Peyer's patch (tissue), 4 donors: Measurements from ENCODE around the gene NPTX1. TPM values are rescaled to one million over a fixed set of nuclear protein-coding genes. Genes with fewer than 3 reads are reported as not detected.

Experiments used
- DNase-seq, 3 donors: peaks; one replicate each; pipeline ENCODE4 v3.0.0-alpha.2; 2017 to 2019
- H3K27ac ChIP-seq, 4 donors: fragments of 200-600 bp; sonication (generic); one replicate each; pipeline ENCODE4 v1.5.1; 2016 to 2019
- H3K27me3 ChIP-seq, 2 donors: fragments of 200-600 bp; sonication (generic); one replicate each; pipeline ENCODE4 v1.5.1; 2019
- H3K36me3 ChIP-seq, 3 donors: fragments of 200-600 bp; sonication (generic); one replicate each; pipeline ENCODE4 v1.5.1; 2016 to 2019
- H3K4me1 ChIP-seq, 4 donors: fragments of 200-600 bp; sonication (generic); one replicate each; pipeline ENCODE4 v1.5.1; 2016 to 2019
- H3K4me3 ChIP-seq, 4 donors: fragments of 200-600 bp; sonication (generic); 1 replicate in 3 of 4; 2 replicates in 1 of 4; pipeline ENCODE4 v1.5.1; 2016 to 2019; ENCODE audit warnings: mild to moderate bottlenecking in 1 of 4
- H3K9me3 ChIP-seq, 4 donors: fragments of 200-600 bp; sonication (generic); one replicate each; pipeline ENCODE4 v1.5.1; 2016 to 2019; ENCODE audit warnings: mild to moderate bottlenecking in 1 of 4
- POLR2A ChIP-seq, 2 donors: fragments of 450-650 bp; IDR thresholded peaks; one replicate each; pipeline ENCODE4 v1.5.1; 2017; ENCODE audit warnings: antibody characterized with exemption in 2 of 2, mild to moderate bottlenecking in 2 of 2, moderate library complexity in 2 of 2
- total RNA-seq, 4 donors: library from RNA; depleted of rRNA; stranded (reverse); fragments of >200 nt; gene quantifications; one replicate each; pipeline ENCODE4 v1.1.0, GENCODE V29; 2016
- TF ChIP-seq, protein P1 (sequence below), 6 experiments: fragments of 450-650 bp in 4 of 6; fragments of 200-600 bp in 2 of 6; sonication (generic) in 1 of 6; IDR thresholded peaks; one replicate each; pipeline ENCODE4 v1.5.1; 2017 to 2019; ENCODE audit warnings: antibody characterized with exemption in 6 of 6, mild to moderate bottlenecking in 3 of 6, moderate library complexity in 1 of 6

NPTX1 gene
- total RNA-seq, 4 donors from 2014 or later: 0.80 to 1.8 TPM; not detected in 2

DNA sequence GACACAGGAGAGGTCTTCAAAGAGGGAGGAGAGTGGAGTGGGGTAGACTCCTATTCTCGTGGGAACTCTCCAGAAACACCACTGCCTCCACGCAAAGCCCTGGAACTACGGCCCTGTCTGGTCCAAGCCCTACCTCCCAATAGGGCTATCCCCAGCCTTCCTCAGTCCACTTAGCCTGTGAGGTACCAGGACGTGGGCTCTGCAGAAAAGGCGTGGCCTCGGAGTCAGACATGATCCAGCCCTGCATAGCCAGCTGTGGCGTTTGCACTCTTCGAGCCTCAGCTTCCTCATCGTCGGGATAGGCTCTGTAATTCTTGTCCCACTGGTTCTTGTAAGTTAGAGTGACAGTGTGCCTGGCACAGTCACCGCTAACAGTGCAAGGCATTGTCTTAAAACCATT lies 47.6 kb downstream of the NPTX1 start:
- DNase-seq: peak in 1 of 3 donors; percentile 39
- Histone ChIP-seq H3K4me1 (peaks cover 0 to 10% (median 0%) of the 10 kb centered on the region in 4 donors), H3K27ac (no peak overlapping the region), H3K36me3 (no peaks in the 10 kb centered on the region), H3K27me3 (no peaks in the 10 kb centered on the region), H3K4me3 (no peak overlapping the region), H3K9me3 (no peaks in the 10 kb centered on the region)
- TF ChIP-seq, protein P1, sequence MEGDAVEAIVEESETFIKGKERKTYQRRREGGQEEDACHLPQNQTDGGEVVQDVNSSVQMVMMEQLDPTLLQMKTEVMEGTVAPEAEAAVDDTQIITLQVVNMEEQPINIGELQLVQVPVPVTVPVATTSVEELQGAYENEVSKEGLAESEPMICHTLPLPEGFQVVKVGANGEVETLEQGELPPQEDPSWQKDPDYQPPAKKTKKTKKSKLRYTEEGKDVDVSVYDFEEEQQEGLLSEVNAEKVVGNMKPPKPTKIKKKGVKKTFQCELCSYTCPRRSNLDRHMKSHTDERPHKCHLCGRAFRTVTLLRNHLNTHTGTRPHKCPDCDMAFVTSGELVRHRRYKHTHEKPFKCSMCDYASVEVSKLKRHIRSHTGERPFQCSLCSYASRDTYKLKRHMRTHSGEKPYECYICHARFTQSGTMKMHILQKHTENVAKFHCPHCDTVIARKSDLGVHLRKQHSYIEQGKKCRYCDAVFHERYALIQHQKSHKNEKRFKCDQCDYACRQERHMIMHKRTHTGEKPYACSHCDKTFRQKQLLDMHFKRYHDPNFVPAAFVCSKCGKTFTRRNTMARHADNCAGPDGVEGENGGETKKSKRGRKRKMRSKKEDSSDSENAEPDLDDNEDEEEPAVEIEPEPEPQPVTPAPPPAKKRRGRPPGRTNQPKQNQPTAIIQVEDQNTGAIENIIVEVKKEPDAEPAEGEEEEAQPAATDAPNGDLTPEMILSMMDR (IDR thresholded peaks at IDR 0.05): no peak
- no peak for TF ChIP-seq POLR2A (IDR thresholded peaks at IDR 0.05)

DNA sequence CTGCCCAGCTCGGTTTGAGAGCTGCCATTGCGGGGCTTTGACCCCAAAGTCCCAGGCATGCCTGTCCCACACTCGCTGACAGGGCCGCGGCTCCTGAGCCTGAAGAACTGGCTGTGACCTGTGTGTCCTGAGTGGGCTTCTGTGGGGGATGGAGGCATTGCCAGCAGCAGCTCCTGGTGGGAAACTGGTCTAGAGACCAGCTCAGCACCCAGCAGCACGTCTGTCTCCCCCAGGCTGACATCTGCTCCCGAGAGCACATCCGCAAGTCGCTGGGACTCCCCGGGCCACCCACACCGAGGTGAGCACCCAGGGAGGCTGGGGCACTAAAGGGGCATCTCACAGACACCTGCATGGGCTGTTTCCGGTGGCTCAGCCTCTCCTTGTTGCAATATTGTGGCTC lies 48.0 kb downstream of the NPTX1 start:
- Histone ChIP-seq H3K4me3 (no peak overlapping the region), H3K27me3 (no peaks in the 10 kb centered on the region), H3K27ac (no peak overlapping the region), H3K9me3 (no peaks in the 10 kb centered on the region), H3K4me1 (peaks cover 0 to 10% (median 0%) of the 10 kb centered on the region in 4 donors), H3K36me3 (no peaks in the 10 kb centered on the region)
- no peak for TF ChIP-seq POLR2A (IDR thresholded peaks at IDR 0.05)
- TF ChIP-seq, protein P1 (IDR thresholded peaks at IDR 0.05): no peak
- DNase-seq: peak in 1 of 3 donors; percentile 46

DNA sequence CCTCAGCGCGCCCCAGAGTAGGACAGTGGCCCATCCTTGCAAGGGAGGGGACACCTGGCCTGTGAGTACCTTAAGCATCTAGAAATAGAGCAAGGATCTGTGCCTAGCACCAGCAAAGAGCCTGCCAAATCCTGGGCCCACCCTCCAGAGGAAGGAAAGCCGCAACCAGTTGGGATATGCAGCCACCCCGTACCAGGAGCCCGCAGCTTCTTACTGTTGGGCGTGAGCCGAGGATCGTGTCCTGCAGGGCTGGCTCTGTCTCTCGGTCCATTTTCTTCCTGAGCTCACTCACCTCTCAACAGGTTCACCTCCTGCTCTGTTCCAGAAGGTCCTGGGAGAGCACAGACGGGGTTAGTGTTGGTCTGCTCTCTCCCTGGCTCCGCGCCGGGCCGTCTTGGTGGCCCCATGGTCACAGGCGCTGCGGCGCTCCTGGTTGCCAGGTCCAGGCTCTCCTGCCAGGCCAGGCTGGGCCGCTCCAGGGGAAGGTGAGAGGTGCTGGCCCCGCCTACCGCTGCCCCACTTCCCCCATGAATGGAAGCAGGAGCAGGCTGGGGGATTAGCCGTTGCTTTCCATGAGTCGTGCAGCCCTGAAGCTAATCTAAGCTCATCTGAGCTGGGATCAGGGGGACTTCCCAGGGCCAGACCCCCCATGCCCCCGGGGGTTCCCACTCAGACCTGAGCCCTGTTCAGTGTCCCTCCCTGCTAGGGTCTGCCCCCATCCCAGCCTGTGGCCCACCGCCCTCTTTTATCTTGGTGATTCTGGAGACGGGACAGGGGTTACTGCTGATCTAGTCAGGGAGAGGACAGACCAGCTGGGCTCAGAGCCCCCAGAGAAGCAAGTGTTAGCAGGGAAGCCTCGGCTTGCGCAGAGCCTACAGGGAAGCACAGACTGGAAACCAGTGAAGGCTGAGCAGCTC lies 48.8 kb downstream of the NPTX1 start:
- no peak overlapping the region for H3K4me3 ChIP-seq
- DNase-seq: peak in 1 of 3 donors; percentile 27
- H3K36me3 ChIP-seq: no peaks in the 10 kb centered on the region
- no peaks in the 10 kb centered on the region for H3K27me3 ChIP-seq
- TF ChIP-seq, protein P1 (IDR thresholded peaks at IDR 0.05): no peak
- no peak for TF ChIP-seq POLR2A (IDR thresholded peaks at IDR 0.05)
- no peak overlapping the region for H3K27ac ChIP-seq
- H3K9me3 ChIP-seq: no peaks in the 10 kb centered on the region
- H3K4me1 ChIP-seq: peaks cover 0 to 10% (median 0%) of the 10 kb centered on the region in 4 donors

DNA sequence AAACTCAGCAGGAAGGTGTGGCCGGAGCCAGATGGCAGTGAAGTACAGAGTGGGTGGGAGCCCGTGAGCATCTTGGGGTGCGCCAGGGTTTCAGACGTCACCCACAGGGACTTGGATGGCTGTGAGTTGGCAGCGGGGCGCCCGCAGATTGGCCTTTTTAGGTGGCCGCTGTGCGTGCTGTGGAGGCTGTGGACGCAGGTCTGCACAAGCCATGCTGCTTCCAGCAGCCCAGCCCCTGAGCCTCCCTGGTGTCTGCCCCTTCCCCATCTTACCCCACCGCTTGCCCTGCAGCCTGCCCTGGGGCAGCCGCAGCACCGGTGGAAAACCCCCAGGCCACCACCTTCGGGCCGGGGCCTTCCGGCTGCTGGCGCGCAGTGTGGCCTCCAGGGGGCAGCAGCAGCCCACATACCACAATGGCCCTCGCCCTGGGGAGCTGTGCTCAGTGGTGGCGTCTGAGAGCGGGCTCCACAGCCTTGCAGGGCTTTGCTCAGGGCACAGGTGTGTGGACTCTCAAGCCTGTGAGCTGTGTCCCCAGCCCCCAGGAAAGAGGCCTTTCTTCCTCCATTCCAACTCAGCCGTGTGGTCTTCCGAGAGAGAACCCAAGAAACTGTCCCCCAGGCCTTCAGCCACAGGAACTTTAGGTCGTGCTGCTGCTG lies 49.6 kb downstream of the NPTX1 start:
- H3K4me1 ChIP-seq: peaks cover 0 to 10% (median 0%) of the 10 kb centered on the region in 4 donors
- peak; percentile 69 to 86 (median 82) for DNase-seq
- no peaks in the 10 kb centered on the region for H3K27me3 ChIP-seq
- no peak overlapping the region for H3K27ac ChIP-seq
- no peaks in the 10 kb centered on the region for H3K9me3 ChIP-seq
- no peak overlapping the region for H3K4me3 ChIP-seq
- no peaks in the 10 kb centered on the region for H3K36me3 ChIP-seq
- TF ChIP-seq, protein P1 (IDR thresholded peaks at IDR 0.05): peak; percentile 86 to 98 (median 96)
- TF ChIP-seq POLR2A (IDR thresholded peaks at IDR 0.05): no peak

DNA sequence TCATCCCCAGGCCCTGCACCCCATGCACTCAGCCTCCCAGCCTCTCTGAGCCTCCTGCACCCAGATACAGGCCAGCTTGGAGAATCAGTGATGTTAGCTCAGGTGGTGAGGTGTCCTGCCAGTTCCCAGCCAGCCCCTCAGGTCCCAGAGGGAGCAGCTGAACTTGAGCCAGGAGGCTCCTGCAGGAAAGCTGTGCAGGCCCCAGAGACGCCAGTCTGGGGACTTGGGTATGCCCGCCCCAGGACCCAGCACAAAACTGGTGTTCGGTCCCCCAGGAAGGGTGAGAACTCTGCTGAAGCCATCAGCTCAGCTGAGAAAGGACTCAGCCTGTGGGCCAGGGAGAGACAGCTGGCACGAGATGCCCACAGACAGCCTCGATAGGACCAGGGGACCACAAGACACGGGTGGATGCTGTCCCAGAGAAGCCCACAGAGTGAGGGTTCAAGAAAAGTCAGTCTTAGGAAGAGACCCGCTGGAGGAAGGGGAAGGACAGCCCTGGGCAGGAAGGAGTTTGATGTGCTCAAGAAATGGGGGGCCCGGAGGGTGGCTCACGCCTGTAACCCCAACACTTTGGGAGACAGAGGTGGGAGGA lies 50.5 kb downstream of the NPTX1 start:
- Histone ChIP-seq H3K27ac (no peak overlapping the region), H3K27me3 (no peaks in the 10 kb centered on the region), H3K9me3 (no peaks in the 10 kb centered on the region), H3K4me3 (no peak overlapping the region), H3K4me1 (peaks cover 0 to 10% (median 0%) of the 10 kb centered on the region in 4 donors), H3K36me3 (no peaks in the 10 kb centered on the region)
- TF ChIP-seq, protein P1 (IDR thresholded peaks at IDR 0.05): no peak
- TF ChIP-seq POLR2A (IDR thresholded peaks at IDR 0.05): no peak
- DNase-seq: peak in 1 of 3 donors; percentile 28
